GM18520 (cell line): Measurements from ENCODE around the gene SEZ6L.

Experiments used
- ATAC-seq: cut with Tn5 transposase; IDR thresholded peaks from one replicate; pipeline ENCODE4 v1.9.1; 2021; ENCODE audit not compliant: unreplicated experiment

The SEZ6L gene

GRCh38 chr22:26174280-26174679 is 5.0 kb downstream of the SEZ6L start:
- ATAC-seq: no peak

GRCh38 chr22:26182723-26183122 is 13.5 kb downstream of the SEZ6L start:
- no peak for ATAC-seq

- ATAC-seq: no peak
These were observed 15.9 kb downstream of the SEZ6L start for GRCh38 chr22:26185190-26185589.

GRCh38 chr22:26188341-26188740 is 19.1 kb downstream of the SEZ6L start:
- ATAC-seq: no peak

GRCh38 chr22:26194313-26194712 is 25.1 kb downstream of the SEZ6L start:
- no peak for ATAC-seq

- ATAC-seq: no peak
These were observed 25.6 kb downstream of the SEZ6L start for GRCh38 chr22:26194877-26195276.

- ATAC-seq: no peak
These were observed 27.4 kb downstream of the SEZ6L start for GRCh38 chr22:26196657-26197056.

- ATAC-seq: no peak
These were observed 28.2 kb downstream of the SEZ6L start for GRCh38 chr22:26197425-26197824.

- ATAC-seq: no peak
These were observed 30.4 kb downstream of the SEZ6L start for GRCh38 chr22:26199665-26200064.

GRCh38 chr22:26202280-26202924 is 33.1 kb downstream of the SEZ6L start:
- ATAC-seq: no peak

GRCh38 chr22:26205494-26205893 is 36.2 kb downstream of the SEZ6L start:
- ATAC-seq: no peak

- no peak for ATAC-seq
These were observed 41.1 kb downstream of the SEZ6L start for GRCh38 chr22:26210334-26210733.

GRCh38 chr22:26213826-26214225 is 44.6 kb downstream of the SEZ6L start:
- ATAC-seq: no peak

GRCh38 chr22:26214466-26214865 is 45.2 kb downstream of the SEZ6L start:
- ATAC-seq: no peak

- ATAC-seq: no peak
These were observed 46.5 kb downstream of the SEZ6L start for GRCh38 chr22:26215736-26216135.

- no peak for ATAC-seq
These were observed 55.9 kb downstream of the SEZ6L start for GRCh38 chr22:26225207-26225606.

- no peak for ATAC-seq
These were observed 57.5 kb downstream of the SEZ6L start for GRCh38 chr22:26226538-26227297.

GRCh38 chr22:26229910-26230309 is 60.6 kb downstream of the SEZ6L start:
- no peak for ATAC-seq

- no peak for ATAC-seq
These were observed 65.0 kb downstream of the SEZ6L start for GRCh38 chr22:26234296-26234695.

GRCh38 chr22:26235792-26236487 is 66.7 kb downstream of the SEZ6L start:
- ATAC-seq: no peak

GRCh38 chr22:26236991-26237390 is 67.7 kb downstream of the SEZ6L start:
- no peak for ATAC-seq

GRCh38 chr22:26238596-26238995 is 69.3 kb downstream of the SEZ6L start:
- ATAC-seq: no peak
